ENCODE results near the gene TRABD2B. TPM values are rescaled to one million over a fixed set of nuclear protein-coding genes. Genes with fewer than 3 reads are reported as not detected.
A peak's percentile ranks its signal among the peaks of the same experiment; 100 is the strongest.

Gene TRABD2B
- total and polyA plus RNA-seq, 2 experiments from 2014 or later, result 1.6 to 2.0 TPM

DNA sequence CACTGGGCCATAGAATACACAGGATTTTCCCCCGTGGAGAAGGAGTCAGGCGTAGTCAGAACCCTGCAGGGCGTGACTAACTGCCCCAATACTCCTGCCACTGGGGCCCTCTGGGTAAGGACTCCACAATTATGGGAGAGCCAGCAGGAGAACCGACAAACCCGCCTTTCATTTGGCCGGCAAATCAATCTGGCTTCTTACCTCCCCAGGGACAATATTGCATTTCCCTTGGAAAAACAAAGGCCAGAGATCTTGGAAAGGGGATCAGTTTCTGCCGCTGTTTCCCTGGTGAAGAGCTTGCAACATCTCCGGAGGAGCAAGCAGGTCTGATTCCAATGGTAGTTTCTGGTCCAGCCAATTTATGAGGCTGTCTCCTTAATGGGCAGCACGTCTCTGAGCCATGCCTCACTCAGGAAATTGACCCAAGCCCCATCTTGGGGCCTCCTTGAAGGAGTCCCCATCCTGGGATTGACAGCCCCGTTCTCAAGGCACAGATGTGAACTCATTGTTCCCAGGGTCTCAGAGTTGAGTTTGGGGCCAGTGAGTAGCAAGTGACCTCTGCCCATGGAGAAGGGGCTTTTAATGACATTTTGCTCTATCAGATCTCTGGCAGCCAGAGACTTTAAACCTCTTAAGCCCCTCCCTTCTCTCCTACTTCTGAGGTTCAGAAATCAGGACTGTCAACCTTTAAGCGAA is 4.3 kb downstream of the TRABD2B start:
- Histone ChIP-seq H3K27me3 (ENCODE audit: insufficient read depth) (peaks cover 21% of the 10 kb centered on the region), H4K20me1 (replicated peaks; ENCODE audit: insufficient read depth) (0 out of 2 replicates have a peak, but pooled peaks cover 3% of the 10 kb centered on the region), H3F3A (replicated peaks; ENCODE audit: low read depth) (no peaks in the 10 kb centered on the region), H3K9me2 (ENCODE audit: insufficient read depth) (no peaks in the 10 kb centered on the region), H3K36me3 (ENCODE audit: insufficient read depth) (0 out of 2 replicates have a peak, but pooled peaks cover 3% of the 10 kb centered on the region), H3K27ac (ENCODE audit: low read depth) (no peak overlapping the region), H3K4me3 (no peak overlapping the region), H3K4me2 (0 out of 2 replicates have a peak overlapping the region, but pooled peaks have one; percentile 43), H3K4me1 (ENCODE audit: insufficient read depth) (peaks cover 29% of the 10 kb centered on the region), H2AFZ (no peak overlapping the region), H3K79me2 (replicated peaks; ENCODE audit: insufficient read depth) (peaks cover 4% of the 10 kb centered on the region; the same call in 1 of the 2 replicates)
- Mint-ChIP-seq H3K36me3 (ENCODE audit: low read depth) (peaks cover 34% of the 10 kb centered on the region), H3K4me3 (no peak overlapping the region), H3K4me1 (peaks cover 46% of the 10 kb centered on the region), H3K27me3 (ENCODE audit: insufficient read depth, low read depth, poor library complexity) (peaks cover 14% of the 10 kb centered on the region), H3K27ac (no peak overlapping the region), H3K9me3 (no peaks in the 10 kb centered on the region)
- ATAC-seq (no peak), DNase-seq (ENCODE audit: low spot score) (no peak)
- TF ChIP-seq, protein P1, sequence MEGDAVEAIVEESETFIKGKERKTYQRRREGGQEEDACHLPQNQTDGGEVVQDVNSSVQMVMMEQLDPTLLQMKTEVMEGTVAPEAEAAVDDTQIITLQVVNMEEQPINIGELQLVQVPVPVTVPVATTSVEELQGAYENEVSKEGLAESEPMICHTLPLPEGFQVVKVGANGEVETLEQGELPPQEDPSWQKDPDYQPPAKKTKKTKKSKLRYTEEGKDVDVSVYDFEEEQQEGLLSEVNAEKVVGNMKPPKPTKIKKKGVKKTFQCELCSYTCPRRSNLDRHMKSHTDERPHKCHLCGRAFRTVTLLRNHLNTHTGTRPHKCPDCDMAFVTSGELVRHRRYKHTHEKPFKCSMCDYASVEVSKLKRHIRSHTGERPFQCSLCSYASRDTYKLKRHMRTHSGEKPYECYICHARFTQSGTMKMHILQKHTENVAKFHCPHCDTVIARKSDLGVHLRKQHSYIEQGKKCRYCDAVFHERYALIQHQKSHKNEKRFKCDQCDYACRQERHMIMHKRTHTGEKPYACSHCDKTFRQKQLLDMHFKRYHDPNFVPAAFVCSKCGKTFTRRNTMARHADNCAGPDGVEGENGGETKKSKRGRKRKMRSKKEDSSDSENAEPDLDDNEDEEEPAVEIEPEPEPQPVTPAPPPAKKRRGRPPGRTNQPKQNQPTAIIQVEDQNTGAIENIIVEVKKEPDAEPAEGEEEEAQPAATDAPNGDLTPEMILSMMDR (conservative IDR thresholded peaks at IDR 0.05; ENCODE audit: low read depth in 2 of 2), result no peak

DNA sequence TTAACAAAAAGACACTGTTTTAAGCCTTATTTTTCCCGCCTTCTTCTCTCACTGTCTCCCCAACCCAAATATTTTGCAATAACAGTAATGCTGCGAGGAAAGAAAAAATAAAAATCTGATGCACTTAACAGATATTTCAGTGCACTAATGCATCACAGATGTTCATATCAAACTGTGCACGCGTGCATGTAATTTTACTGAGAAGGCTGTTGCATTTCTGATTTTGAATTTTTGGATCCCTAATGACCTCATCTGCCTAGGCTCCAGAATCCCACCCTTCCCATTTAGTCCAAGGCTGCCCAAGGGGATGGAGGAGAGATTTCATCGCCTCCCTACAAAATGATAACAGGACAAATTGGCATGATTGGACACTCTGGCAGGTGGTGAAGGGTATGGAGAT is 5.5 kb downstream of the TRABD2B start:
- Mint-ChIP-seq H3K27me3 (ENCODE audit: insufficient read depth, low read depth, poor library complexity) (peaks cover 12% of the 10 kb centered on the region), H3K27ac (no peak overlapping the region), H3K4me1 (peaks cover 51% of the 10 kb centered on the region), H3K4me3 (no peak overlapping the region), H3K9me3 (no peaks in the 10 kb centered on the region), H3K36me3 (ENCODE audit: low read depth) (peaks cover 35% of the 10 kb centered on the region)
- Histone ChIP-seq H3K27ac (ENCODE audit: low read depth) (no peak overlapping the region), H3K9me2 (ENCODE audit: insufficient read depth) (no peaks in the 10 kb centered on the region), H4K20me1 (replicated peaks; ENCODE audit: insufficient read depth) (0 out of 2 replicates have a peak, but pooled peaks cover 3% of the 10 kb centered on the region), H3K4me1 (ENCODE audit: insufficient read depth) (peaks cover 37% of the 10 kb centered on the region), H3K27me3 (ENCODE audit: insufficient read depth) (peaks cover 18% of the 10 kb centered on the region), H3K4me2 (no peak overlapping the region), H3F3A (replicated peaks; ENCODE audit: low read depth) (no peaks in the 10 kb centered on the region), H2AFZ (no peak overlapping the region), H3K4me3 (no peak overlapping the region), H3K36me3 (ENCODE audit: insufficient read depth) (0 out of 2 replicates have a peak, but pooled peaks cover 3% of the 10 kb centered on the region), H3K79me2 (replicated peaks; ENCODE audit: insufficient read depth) (peaks cover 4% of the 10 kb centered on the region; the same call in 1 of the 2 replicates)
- DNase-seq (ENCODE audit: low spot score) (no peak), ATAC-seq (no peak)
- TF ChIP-seq EZH2 (IDR thresholded peaks at IDR 0.05; ENCODE audit: low read depth, unreplicated experiment) (no peak), CREB1 (CRISPR knock-in tag; IDR thresholded peaks at IDR 0.05; ENCODE audit: low read depth) (no peak), JUNB (IDR thresholded peaks at IDR 0.05; ENCODE audit: unreplicated experiment) (no peak), ZNF331 (CRISPR knock-in tag; IDR thresholded peaks at IDR 0.05; ENCODE audit: low read depth) (no peak), EZH2phosphoT487 (IDR thresholded peaks at IDR 0.05; ENCODE audit: unreplicated experiment) (no peak), STAT1 (IDR thresholded peaks at IDR 0.05; ENCODE audit: unreplicated experiment) (no peak), NANOG (IDR thresholded peaks at IDR 0.05; ENCODE audit: borderline replicate concordance) (no peak)
- TF ChIP-seq, protein P2, sequence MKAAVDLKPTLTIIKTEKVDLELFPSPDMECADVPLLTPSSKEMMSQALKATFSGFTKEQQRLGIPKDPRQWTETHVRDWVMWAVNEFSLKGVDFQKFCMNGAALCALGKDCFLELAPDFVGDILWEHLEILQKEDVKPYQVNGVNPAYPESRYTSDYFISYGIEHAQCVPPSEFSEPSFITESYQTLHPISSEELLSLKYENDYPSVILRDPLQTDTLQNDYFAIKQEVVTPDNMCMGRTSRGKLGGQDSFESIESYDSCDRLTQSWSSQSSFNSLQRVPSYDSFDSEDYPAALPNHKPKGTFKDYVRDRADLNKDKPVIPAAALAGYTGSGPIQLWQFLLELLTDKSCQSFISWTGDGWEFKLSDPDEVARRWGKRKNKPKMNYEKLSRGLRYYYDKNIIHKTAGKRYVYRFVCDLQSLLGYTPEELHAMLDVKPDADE (IDR thresholded peaks at IDR 0.05), result no peak
